GM12875 (cell line): Measurements from ENCODE around the gene TEX35.

Experiments used
- H3K4me3 ChIP-seq: one replicate; pipeline ENCODE4 v1.5.1; 2011; ENCODE audit warnings: low read depth, low read length, control low read depth
- CTCF ChIP-seq: IDR thresholded peaks from 2 replicates; pipeline ENCODE4 v1.5.1; 2011; ENCODE audit warnings: low read depth, mild to moderate bottlenecking, control low read depth, inconsistent platforms, low read length, moderate library complexity, borderline replicate concordance; ENCODE audit not compliant: insufficient read depth

TEX35 gene

GRCh38 chr1:178503849-178504248 lies 9.1 kb upstream of the TEX35 start:
- TF ChIP-seq CTCF: no peak
- H3K4me3 ChIP-seq: no peak overlapping the region

GRCh38 chr1:178504286-178504685 lies 8.6 kb upstream of the TEX35 start:
- no peak for TF ChIP-seq CTCF
- no peak overlapping the region for H3K4me3 ChIP-seq

- TF ChIP-seq CTCF: no peak
- no peak overlapping the region for H3K4me3 ChIP-seq
Measured at GRCh38 chr1:178506177-178506576, 6.7 kb upstream of the TEX35 start.

- TF ChIP-seq CTCF: no peak
- H3K4me3 ChIP-seq: no peak overlapping the region
Measured at GRCh38 chr1:178506669-178507068, 6.2 kb upstream of the TEX35 start.

- H3K4me3 ChIP-seq: no peak overlapping the region
- TF ChIP-seq CTCF: no peak
Measured at GRCh38 chr1:178509414-178510007, 3.4 kb upstream of the TEX35 start.

- no peak for TF ChIP-seq CTCF
- H3K4me3 ChIP-seq: no peak overlapping the region
Measured at GRCh38 chr1:178510155-178510554, 2.8 kb upstream of the TEX35 start.

- no peak overlapping the region for H3K4me3 ChIP-seq
- no peak for TF ChIP-seq CTCF
Measured at GRCh38 chr1:178513278-178513983, 522 bp downstream of the TEX35 start.
